WTC11 (cell line): ENCODE data around the gene NFATC1. TPM values are rescaled to one million over a fixed set of nuclear protein-coding genes. Genes with fewer than 3 reads are reported as not detected.

Source experiments
- ATAC-seq: fragments of 200-7000 bp; cut with Tn5 transposase; 2 replicates; pipeline ENCODE4 v1.10.0; 2021; ENCODE audit warnings: mild to moderate bottlenecking, moderate library complexity
- CTCF ChIA-PET: fragments of 300-600 bp; sonication (Branson Sonifier 250); formaldehyde crosslinking; loops from one replicate; lab custom pipeline; 2021; ENCODE audit warnings: antibody characterized with exemption; lab: Charles Lee
- POLR2A ChIA-PET: fragments of 350-600 bp; sonication (Branson Sonifier 250); formaldehyde crosslinking; loops from one replicate; lab custom pipeline; 2021; ENCODE audit warnings: antibody characterized with exemption; lab: Charles Lee
- DNase-seq: peaks from one replicate; pipeline ENCODE4 v3.0.0; 2021; ENCODE audit warnings: low spot score
- H3K27ac Mint-ChIP-seq: 2 replicates; pipeline ENCODE4 v1.8.0; 2021; ENCODE audit warnings: mixed read lengths
- H3K27me3 Mint-ChIP-seq: 2 replicates; pipeline ENCODE4 v1.8.0; 2021; ENCODE audit warnings: low read depth, mild to moderate bottlenecking, moderate library complexity, mixed read lengths
- H3K36me3 Mint-ChIP-seq: 2 replicates; pipeline ENCODE4 v1.8.0; 2021; ENCODE audit warnings: mixed read lengths
- H3K4me1 Mint-ChIP-seq: 2 replicates; pipeline ENCODE4 v1.8.0; 2022; ENCODE audit warnings: mixed read lengths
- H3K4me3 Mint-ChIP-seq: 2 replicates; pipeline ENCODE4 v1.8.0; 2021; ENCODE audit warnings: mild to moderate bottlenecking, moderate library complexity, mixed read lengths
- H3K9me3 Mint-ChIP-seq: 2 replicates; pipeline ENCODE4 v1.8.0; 2021; ENCODE audit warnings: mixed read lengths
- CBFB ChIP-seq: sonication (generic); formaldehyde crosslinking; IDR thresholded peaks from 2 replicates; pipeline ENCODE4 v1.8.1; 2022; ENCODE audit warnings: mild to moderate bottlenecking, low read depth, missing genetic modification reagents
- JUN ChIP-seq: sonication (generic); formaldehyde crosslinking; IDR thresholded peaks from 2 replicates; pipeline ENCODE4 v1.8.0; 2023; ENCODE audit warnings: mild to moderate bottlenecking, missing genetic modification reagents
- ZNF317 ChIP-seq: sonication (generic); formaldehyde crosslinking; IDR thresholded peaks from 2 replicates; pipeline ENCODE4 v1.8.1; 2023; ENCODE audit warnings: low read depth, mild to moderate bottlenecking, moderate library complexity, missing genetic modification reagents, borderline replicate concordance
- ZNF416 ChIP-seq: fragments of 250-450 bp; sonication (Bioruptor Pico); IDR thresholded peaks from 2 replicates; pipeline ENCODE4 v1.9.0; 2021; ENCODE audit warnings: mild to moderate bottlenecking, inconsistent platforms
- total RNA-seq: library from RNA; stranded (reverse); gene quantifications from 3 replicates; pipeline ENCODE4 v1.2.3, GENCODE V29; 2021
- TF ChIP-seq, protein P1 (sequence below): sonication (generic); formaldehyde crosslinking; IDR thresholded peaks from 2 replicates; pipeline ENCODE4 v1.8.0; 2022; ENCODE audit warnings: missing genetic modification reagents
- TF ChIP-seq, protein P2 (sequence below): sonication (generic); formaldehyde crosslinking; IDR thresholded peaks from 2 replicates; pipeline ENCODE4 v1.8.0; 2023; ENCODE audit warnings: mild to moderate bottlenecking, missing genetic modification reagents
- TF ChIP-seq, protein P3 (sequence below): fragments of 250-450 bp; sonication (Bioruptor Pico); IDR thresholded peaks from 2 replicates; pipeline ENCODE4 v1.9.0; 2021; ENCODE audit warnings: moderate library complexity, mild to moderate bottlenecking, inconsistent platforms, borderline replicate concordance
- TF ChIP-seq, protein P4 (sequence below): sonication (generic); formaldehyde crosslinking; conservative IDR thresholded peaks from 2 replicates; pipeline ENCODE4 v1.8.1; 2022; ENCODE audit warnings: mild to moderate bottlenecking, missing genetic modification reagents
- TF ChIP-seq, protein P5 (sequence below): sonication (generic); formaldehyde crosslinking; IDR thresholded peaks from 2 replicates; pipeline ENCODE4 v1.8.1; 2022; ENCODE audit warnings: missing genetic modification reagents, borderline replicate concordance
- TF ChIP-seq, protein P6 (sequence below): sonication (generic); formaldehyde crosslinking; IDR thresholded peaks from 2 replicates; pipeline ENCODE4 v1.8.1; 2023; ENCODE audit warnings: mild to moderate bottlenecking, missing genetic modification reagents, moderate library complexity
- TF ChIP-seq, protein P7 (sequence below): sonication (generic); formaldehyde crosslinking; IDR thresholded peaks from 2 replicates; pipeline ENCODE4 v1.8.0; 2022; ENCODE audit warnings: mild to moderate bottlenecking, missing genetic modification reagents
- TF ChIP-seq, protein P8 (sequence below): fragments of 250-450 bp; sonication (Bioruptor Pico); conservative IDR thresholded peaks from 2 replicates; pipeline ENCODE4 v1.9.0; 2021; ENCODE audit warnings: mild to moderate bottlenecking

NFATC1 gene
- total RNA-seq, 1 experiment from 2014 or later, result 20.2 TPM

DNA sequence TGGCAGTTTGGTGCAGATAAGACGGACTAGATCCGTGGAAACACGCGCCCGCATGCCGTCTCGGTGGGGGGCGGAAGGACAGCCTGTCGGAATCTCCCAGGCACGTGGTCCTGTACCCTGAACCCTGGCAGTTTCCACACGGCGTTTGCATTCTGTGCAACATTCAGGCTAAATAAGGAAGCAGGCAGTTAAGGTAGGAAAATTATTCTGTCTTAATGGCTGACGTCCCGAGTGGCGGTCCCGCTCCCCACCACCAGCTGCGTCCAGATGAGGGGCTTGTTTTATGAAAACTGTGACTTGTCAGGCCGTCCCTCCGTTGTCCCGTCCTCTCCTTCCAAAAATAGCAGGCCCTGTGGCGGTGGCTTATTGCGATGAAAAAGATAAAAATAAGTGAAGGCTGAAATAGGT is 120.2 kb downstream of the NFATC1 start:
- H3K4me1 Mint-ChIP-seq, result no peaks in the 10 kb centered on the region
- DNase-seq (no peak), ATAC-seq (no peak)
- TF ChIP-seq, protein P1, sequence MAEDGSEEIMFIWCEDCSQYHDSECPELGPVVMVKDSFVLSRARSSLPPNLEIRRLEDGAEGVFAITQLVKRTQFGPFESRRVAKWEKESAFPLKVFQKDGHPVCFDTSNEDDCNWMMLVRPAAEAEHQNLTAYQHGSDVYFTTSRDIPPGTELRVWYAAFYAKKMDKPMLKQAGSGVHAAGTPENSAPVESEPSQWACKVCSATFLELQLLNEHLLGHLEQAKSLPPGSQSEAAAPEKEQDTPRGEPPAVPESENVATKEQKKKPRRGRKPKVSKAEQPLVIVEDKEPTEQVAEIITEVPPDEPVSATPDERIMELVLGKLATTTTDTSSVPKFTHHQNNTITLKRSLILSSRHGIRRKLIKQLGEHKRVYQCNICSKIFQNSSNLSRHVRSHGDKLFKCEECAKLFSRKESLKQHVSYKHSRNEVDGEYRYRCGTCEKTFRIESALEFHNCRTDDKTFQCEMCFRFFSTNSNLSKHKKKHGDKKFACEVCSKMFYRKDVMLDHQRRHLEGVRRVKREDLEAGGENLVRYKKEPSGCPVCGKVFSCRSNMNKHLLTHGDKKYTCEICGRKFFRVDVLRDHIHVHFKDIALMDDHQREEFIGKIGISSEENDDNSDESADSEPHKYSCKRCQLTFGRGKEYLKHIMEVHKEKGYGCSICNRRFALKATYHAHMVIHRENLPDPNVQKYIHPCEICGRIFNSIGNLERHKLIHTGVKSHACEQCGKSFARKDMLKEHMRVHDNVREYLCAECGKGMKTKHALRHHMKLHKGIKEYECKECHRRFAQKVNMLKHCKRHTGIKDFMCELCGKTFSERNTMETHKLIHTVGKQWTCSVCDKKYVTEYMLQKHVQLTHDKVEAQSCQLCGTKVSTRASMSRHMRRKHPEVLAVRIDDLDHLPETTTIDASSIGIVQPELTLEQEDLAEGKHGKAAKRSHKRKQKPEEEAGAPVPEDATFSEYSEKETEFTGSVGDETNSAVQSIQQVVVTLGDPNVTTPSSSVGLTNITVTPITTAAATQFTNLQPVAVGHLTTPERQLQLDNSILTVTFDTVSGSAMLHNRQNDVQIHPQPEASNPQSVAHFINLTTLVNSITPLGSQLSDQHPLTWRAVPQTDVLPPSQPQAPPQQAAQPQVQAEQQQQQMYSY (CRISPR knock-in tag), result no peak
- TF ChIP-seq, protein P2, sequence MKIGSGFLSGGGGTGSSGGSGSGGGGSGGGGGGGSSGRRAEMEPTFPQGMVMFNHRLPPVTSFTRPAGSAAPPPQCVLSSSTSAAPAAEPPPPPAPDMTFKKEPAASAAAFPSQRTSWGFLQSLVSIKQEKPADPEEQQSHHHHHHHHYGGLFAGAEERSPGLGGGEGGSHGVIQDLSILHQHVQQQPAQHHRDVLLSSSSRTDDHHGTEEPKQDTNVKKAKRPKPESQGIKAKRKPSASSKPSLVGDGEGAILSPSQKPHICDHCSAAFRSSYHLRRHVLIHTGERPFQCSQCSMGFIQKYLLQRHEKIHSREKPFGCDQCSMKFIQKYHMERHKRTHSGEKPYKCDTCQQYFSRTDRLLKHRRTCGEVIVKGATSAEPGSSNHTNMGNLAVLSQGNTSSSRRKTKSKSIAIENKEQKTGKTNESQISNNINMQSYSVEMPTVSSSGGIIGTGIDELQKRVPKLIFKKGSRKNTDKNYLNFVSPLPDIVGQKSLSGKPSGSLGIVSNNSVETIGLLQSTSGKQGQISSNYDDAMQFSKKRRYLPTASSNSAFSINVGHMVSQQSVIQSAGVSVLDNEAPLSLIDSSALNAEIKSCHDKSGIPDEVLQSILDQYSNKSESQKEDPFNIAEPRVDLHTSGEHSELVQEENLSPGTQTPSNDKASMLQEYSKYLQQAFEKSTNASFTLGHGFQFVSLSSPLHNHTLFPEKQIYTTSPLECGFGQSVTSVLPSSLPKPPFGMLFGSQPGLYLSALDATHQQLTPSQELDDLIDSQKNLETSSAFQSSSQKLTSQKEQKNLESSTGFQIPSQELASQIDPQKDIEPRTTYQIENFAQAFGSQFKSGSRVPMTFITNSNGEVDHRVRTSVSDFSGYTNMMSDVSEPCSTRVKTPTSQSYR (CRISPR knock-in tag), result no peak
- no peak for TF ChIP-seq CBFB (CRISPR knock-in tag)
- TF ChIP-seq, protein P3, sequence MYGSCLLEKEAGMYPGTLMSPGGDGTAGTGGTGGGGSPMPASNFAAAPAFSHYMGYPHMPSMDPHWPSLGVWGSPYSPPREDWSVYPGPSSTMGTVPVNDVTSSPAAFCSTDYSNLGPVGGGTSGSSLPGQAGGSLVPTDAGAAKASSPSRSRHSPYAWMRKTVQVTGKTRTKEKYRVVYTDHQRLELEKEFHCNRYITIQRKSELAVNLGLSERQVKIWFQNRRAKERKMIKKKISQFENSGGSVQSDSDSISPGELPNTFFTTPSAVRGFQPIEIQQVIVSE (CRISPR knock-in tag), result no peak
- TF ChIP-seq, protein P4, sequence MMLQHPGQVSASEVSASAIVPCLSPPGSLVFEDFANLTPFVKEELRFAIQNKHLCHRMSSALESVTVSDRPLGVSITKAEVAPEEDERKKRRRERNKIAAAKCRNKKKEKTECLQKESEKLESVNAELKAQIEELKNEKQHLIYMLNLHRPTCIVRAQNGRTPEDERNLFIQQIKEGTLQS (CRISPR knock-in tag), result no peak
- TF ChIP-seq ZNF416 (CRISPR knock-in tag), result no peak
- TF ChIP-seq, protein P5, sequence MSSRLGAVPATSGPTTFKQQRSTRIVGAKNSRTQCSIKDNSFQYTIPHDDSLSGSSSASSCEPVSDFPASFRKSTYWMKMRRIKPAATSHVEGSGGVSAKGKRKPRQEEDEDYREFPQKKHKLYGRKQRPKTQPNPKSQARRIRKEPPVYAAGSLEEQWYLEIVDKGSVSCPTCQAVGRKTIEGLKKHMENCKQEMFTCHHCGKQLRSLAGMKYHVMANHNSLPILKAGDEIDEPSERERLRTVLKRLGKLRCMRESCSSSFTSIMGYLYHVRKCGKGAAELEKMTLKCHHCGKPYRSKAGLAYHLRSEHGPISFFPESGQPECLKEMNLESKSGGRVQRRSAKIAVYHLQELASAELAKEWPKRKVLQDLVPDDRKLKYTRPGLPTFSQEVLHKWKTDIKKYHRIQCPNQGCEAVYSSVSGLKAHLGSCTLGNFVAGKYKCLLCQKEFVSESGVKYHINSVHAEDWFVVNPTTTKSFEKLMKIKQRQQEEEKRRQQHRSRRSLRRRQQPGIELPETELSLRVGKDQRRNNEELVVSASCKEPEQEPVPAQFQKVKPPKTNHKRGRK (CRISPR knock-in tag), result no peak
- TF ChIP-seq, protein P6, sequence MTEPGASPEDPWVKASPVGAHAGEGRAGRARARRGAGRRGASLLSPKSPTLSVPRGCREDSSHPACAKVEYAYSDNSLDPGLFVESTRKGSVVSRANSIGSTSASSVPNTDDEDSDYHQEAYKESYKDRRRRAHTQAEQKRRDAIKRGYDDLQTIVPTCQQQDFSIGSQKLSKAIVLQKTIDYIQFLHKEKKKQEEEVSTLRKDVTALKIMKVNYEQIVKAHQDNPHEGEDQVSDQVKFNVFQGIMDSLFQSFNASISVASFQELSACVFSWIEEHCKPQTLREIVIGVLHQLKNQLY (CRISPR knock-in tag), result no peak
- no peak for TF ChIP-seq JUN (CRISPR knock-in tag)
- TF ChIP-seq, protein P7, sequence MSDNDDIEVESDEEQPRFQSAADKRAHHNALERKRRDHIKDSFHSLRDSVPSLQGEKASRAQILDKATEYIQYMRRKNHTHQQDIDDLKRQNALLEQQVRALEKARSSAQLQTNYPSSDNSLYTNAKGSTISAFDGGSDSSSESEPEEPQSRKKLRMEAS, result no peak
- TF ChIP-seq, protein P8, sequence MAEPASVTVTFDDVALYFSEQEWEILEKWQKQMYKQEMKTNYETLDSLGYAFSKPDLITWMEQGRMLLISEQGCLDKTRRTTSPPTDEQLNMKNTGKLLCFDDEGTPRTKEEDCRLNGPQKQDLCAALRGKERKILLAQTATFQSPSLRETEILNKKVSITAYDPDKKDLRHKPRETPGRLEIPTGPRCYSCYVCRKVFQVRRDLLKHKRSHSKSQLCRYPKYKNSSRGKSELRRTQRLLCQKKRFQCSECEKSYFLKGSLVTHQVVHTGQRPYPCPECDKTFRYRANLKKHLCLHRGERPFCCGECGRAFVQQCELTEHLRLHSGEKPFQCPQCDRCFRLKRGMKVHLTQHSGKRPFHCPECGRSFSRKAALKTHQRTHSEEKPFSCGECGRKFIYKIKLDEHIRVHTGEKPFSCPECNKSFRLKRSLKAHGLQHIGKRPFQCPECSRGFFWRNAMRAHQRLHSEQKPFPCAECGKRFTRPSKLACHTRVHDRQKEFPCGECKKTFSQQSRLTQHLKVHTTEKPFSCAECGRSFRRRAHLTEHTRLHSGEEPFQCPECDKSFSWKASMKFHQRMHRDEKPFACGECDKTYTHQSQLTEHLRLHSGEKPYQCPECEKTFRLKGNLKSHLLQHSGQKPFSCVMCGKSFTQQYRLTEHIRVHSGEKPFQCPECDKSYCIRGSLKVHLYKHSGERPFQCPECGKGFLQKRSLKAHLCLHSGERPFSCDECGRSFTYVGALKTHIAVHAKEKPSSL (CRISPR knock-in tag), result no peak
- TF ChIP-seq ZNF317 (CRISPR knock-in tag), result no peak
- no peaks in the 10 kb centered on the region for H3K9me3 Mint-ChIP-seq
- ChIA-PET POLR2A (no interaction called here), CTCF (no interaction called here)
- peaks cover 3% of the 10 kb centered on the region for H3K36me3 Mint-ChIP-seq
- no peak overlapping the region for H3K27ac Mint-ChIP-seq
- H3K27me3 Mint-ChIP-seq, result no peaks in the 10 kb centered on the region
- no peak overlapping the region for H3K4me3 Mint-ChIP-seq
